Bone marrow (tissue), 2 donors: ENCODE measurements around the gene CTIF.
"Not testable (repeated sequence)": the region's sequence is repeated elsewhere in the genome, so short reads cannot be mapped to it uniquely, and the experiment has no call there.

Experiments
- DNase-seq, 2 donors: peaks; one replicate each; lab custom pipeline; 2025; lab: John Stamatoyannopoulos, UW

Gene CTIF

DNA sequence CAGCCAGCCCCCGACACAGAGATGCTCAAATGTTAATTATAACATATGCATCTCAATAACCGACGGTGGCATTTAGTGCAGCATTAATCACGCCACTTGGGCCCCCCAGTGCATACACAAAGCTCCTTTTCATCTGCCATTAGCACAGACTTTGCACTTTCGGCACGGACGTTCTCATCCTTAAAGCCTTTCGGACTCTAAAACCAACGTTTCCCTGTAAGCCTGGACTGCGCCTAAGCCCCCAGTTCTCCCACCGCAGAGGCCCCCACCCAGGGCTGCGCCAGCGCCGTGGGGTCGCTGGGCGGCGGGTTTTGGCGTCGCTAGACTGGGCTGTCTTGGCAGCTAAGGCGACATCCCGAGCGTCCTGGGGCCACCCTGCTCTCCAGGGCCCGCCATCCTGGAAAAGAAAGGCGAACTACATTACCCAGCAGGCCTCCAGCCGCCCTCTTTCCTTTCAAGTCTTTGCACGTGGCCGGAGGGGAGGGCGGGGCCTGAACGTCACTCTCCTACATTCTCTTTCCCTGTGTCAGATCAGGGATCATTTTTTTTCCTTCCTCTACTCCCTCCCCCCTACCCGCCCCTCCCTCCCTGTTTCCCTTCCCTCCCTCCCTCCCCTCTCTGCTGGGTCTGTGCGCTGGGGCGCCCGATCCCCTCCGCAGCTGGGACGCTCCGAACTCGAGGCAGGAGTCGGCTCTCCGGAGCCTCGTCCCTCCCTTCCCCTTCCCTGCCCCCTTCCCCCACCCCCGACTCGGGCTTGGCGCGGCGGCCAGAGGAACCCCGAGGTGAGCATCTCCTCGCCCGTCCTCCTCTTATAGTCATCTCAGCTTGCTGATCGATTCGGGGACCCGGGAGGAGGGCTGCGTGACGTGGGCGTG is at the start of gene CTIF:
Gene CTIF (plus strand): TSS at position 501 of the 875 bp plus-strand sequence. CDS start 80,535 bp downstream, outside the sequence.
- peak; percentile 74 to 79 for DNase-seq

- no peak for DNase-seq
These were observed 48.1 kb upstream of the CTIF start for GRCh38 chr18:48490641-48491293.

DNA sequence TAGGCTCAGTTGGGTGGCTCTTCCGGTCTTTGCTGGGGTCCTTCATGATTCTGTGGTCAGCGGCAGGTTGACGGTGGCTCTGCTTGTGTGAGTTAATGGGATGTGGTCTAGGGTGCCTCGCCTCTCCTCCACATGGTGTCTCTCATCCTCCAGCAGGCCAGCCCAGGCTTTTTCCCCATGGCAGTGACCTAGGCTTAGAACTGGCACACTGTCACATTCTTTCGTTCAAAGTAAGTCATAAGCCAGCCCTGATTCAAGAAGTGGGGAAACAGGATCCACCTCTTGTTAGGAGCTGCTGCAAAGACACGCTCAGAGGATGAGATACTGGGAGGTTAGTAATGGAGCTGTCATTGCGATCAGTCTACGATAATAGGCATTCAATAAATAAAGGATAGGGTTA is 46.0 kb upstream of the CTIF start:
- DNase-seq = no peak

DNA sequence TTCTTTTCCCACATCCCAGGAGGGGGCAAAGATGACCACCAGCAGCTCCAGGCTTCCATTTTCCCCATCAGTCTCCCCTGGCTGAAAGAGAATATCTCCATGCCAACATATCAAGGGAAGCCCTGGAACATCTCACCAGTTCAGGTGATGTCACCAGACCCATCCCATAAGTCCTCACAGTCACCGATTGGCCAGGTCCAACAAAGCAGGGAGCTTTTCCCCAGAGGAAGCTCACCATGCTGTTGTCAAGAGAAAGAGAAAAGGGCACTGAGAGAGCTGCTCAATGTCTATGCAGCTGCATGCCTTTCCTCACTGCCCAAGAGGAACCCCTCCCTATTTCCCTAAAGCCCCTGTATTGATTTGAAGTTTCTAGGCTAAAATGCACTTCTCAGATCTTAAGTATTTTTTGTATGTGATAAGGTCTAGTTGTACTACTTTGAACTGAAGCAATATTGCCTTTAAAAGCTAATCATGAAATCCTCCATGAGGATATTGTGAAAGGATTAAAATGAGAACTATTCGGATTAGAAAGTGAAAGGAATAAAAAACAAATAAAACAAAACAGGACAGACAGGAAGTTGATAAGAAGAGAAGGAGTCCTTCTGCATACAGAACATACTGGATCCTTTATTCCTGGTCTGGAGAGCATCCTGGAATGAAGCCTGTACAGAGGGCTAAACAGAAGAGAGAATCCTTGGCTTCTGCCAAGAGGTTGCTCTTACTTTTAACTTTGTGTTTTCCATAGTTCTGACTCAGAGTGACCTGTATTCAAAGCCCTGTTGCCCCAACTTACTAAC is 45.2 kb upstream of the CTIF start:
- no peak for DNase-seq

- no peak for DNase-seq
These were observed 41.0 kb upstream of the CTIF start for GRCh38 chr18:48497863-48498262.

- DNase-seq = no peak
These were observed 38.3 kb upstream of the CTIF start for GRCh38 chr18:48500517-48500916.

DNA sequence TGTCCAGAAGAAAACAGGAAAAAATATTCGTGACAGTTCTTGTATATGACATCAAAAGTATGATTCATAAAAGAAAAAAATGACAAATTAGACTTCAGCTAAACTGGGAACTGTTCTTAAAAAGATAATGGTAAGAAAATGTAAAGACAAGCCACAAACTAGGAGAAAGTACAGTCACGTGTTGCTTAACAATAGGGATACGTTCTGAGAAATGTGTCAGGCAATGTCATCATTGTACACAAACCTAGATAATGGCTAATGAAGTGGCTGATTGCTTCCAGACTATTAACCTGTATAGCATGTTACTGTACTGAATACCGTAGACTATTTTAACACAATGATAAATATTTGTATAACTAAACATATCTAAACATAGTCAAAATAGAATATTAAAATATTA is 35.9 kb upstream of the CTIF start:
- DNase-seq = no peak

DNA sequence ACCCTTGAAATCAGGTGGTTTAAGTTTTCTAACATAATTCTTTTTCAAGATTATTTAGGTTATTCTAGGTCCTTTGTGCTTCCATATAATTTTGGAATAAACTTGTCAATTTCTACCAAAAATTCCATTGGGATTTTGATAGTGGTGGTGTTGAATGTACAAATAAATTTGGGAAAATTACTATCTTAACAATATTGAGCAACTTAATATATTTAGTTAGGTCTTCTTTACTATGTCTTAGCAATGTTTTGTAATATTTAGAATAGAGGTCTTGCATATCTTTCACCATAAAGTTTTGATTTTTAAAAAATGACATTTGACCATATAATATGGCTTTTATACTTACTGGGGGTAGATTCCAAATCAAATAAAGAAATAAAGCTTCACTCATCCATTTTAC is 34.0 kb upstream of the CTIF start:
- DNase-seq = no peak

DNA sequence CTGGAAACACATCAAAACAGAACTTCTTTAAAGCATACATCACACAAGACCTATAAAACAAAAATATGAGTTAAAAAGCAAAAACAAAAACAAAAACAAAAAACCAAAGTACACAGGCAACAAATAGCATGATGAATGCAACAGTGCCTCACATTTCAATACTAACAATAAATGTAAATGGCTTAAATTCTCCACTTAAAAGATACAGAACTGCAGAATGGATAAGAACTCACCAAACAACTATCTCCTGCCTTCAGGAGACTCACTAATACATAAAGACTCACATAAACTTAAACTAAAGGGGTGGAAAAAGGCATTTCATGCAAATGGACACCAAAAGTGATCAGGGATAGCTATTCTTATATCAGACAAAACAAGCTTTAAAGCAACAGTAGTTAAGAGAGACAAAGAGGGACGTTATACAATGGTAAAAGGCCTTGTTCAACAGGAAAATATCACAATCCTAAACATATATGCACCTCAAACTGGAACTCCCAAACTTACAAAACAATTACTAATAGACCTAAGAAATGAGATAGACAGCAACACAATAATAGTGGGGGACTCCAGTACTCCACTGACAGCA is 31.8 kb upstream of the CTIF start:
- not testable (repeated sequence) for DNase-seq

DNA sequence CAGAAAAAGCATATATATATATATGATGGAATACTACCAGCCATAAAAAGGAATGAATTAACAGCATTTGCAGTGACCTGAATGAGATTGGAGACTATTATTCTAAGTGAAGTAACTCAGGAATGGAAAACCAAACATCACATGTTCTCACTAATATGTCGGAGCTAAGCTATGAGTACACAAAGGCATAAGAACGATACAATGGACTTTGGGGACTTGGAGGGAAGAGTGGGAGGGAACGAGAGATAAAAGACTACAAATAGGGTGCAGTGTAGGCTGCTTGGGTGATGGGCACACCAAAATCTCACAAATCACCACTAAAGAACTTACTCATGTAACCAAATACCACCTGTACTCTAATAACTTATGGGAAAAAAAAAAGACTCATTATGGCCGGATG is 26.3 kb upstream of the CTIF start:
- not testable (repeated sequence) for DNase-seq

DNA sequence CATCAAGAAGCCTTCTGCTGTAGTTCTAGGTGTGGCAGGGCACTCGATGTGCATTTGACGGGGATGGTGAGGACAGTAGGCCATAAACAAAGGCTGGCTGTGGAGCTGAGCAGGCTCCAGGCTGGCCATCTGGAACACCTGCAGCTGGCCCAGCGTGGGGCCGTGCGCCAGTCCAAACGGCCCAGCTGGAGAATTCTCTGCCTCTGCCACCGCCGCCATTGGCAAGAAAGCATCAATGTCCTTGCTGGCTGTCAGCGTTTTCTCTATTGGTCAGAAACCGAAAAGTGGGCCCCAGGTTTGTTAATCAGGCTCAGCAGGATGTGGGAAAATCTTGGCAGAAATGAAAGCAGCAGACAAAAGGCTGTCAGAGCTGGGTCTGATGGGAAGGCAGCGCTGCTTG is 24.0 kb upstream of the CTIF start:
- no peak for DNase-seq

GRCh38 chr18:48517048-48517447 is 21.8 kb upstream of the CTIF start:
- DNase-seq = no peak

GRCh38 chr18:48519431-48520100 is 19.3 kb upstream of the CTIF start:
- DNase-seq = no peak

GRCh38 chr18:48521723-48522122 is 17.1 kb upstream of the CTIF start:
- DNase-seq = no peak

DNA sequence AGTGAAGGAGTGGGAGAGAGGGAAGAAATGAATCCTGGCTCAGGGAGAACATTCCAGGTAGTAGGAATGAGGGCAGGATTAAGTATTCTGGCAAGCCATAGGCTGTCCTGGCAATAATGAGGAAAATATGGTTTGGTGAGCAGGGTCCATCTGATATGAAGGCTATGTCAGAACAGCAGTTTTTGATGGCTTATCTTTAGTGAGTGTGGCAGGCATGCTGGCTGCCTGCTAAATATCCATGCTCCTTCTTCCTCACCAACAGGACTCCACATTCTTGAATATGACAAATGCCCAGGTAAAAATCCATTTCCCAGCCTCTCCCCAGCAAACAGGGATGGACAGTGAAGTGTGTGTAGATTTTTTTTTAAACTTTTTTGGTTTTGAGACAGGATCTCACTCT is 13.2 kb upstream of the CTIF start:
- DNase-seq = no peak

DNA sequence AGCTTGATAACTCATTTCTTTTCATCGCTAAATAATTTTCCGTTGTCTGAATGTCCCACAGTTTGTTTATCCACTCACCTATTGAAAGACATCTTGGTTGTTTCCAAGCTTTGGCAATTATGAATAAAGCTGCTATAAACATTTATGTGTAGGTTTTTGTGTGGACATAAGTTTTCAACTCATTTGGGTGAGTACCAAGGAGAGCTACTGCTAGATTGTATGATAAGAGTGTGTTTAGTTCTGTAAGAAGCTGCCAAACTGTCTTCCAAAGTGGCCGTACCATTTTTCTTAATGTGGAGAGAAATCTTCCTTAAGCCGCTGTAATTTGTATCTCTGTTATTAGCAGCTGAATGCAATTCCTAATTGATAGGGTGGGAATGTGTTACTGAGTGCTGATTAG is 11.4 kb upstream of the CTIF start:
- no peak for DNase-seq

DNA sequence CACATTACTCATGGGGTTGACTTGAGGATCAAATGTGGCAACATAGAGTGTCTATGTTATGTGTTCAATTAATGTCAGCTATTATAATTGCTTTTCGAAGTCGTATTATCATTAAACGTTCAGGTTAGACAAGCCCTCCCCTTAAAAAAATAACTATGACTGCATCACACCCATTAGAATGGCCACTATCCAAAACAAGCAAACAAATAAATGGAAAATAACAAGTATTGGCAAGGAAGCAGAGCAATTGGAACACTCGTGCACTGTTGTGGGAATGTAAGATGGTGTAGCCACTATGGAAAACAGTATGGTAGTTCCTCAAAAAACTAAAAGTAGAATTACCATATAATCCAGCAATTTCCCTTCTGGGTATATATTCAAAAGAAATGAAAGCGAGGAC is 10.0 kb upstream of the CTIF start:
- no peak for DNase-seq

GRCh38 chr18:48529796-48530195 is 9.0 kb upstream of the CTIF start:
- DNase-seq = no peak

GRCh38 chr18:48530399-48531081 is 8.3 kb upstream of the CTIF start:
- DNase-seq = no peak

DNA sequence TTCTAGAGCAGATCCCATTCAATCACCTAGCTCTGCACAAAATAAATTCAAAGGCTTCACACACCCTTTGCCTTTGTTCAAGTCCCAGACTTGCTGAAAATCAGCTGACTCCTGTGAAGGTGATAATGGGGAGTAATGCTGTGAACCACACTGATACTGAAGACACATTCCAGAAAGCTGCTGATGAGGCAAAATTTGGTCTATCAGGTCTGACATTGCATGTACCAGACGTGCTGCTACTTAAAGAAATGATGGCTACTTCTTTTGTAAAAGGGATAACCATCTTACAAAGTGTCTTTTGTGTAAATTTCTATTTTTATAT is 7.8 kb upstream of the CTIF start:
- no peak for DNase-seq

- DNase-seq = no peak
These were observed 6.9 kb upstream of the CTIF start for GRCh38 chr18:48531908-48532307.
